Esophagus squamous epithelium (tissue), 4 donors: ENCODE data around the gene MACROH2A2.

ENCODE experiments used
- POLR2A ChIP-seq, 4 donors: fragments of 450-650 bp; IDR thresholded peaks; one replicate each; pipeline ENCODE4 v1.6.1; 2017; ENCODE audit warnings: antibody characterized with exemption in 4 of 4, mild to moderate bottlenecking in 4 of 4, moderate library complexity in 3 of 4
- TF ChIP-seq, protein P1 (sequence below), 6 experiments: fragments of 450-650 bp in 4 of 6; fragments of 200-600 bp in 2 of 6; sonication (generic) in 2 of 6; IDR thresholded peaks; one replicate each; pipeline ENCODE4 v1.5.1; 2016 to 2019; ENCODE audit warnings: antibody characterized with exemption in 6 of 6, mild to moderate bottlenecking in 4 of 6, moderate library complexity in 4 of 6

DNA sequence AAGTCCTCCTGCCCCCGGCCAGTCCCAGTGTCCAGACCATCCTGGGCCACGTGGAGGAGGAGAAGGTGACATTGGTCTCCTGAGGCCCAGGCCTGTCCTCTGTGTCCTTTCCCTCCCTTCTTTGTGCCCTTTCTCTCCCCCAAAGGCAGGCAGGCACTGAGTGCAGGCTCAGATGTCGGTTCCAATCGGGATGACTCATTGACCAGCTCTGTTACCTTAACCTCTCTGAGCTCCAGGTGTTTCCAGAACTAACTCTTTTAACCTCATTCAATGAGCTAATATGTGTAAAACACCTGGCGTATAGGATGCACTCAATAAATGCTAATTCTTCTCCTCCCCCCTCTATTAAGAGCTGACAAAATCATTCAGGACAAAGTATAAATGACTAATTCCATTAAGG is 25.7 kb downstream of the MACROH2A2 start:
- TF ChIP-seq, protein P1, sequence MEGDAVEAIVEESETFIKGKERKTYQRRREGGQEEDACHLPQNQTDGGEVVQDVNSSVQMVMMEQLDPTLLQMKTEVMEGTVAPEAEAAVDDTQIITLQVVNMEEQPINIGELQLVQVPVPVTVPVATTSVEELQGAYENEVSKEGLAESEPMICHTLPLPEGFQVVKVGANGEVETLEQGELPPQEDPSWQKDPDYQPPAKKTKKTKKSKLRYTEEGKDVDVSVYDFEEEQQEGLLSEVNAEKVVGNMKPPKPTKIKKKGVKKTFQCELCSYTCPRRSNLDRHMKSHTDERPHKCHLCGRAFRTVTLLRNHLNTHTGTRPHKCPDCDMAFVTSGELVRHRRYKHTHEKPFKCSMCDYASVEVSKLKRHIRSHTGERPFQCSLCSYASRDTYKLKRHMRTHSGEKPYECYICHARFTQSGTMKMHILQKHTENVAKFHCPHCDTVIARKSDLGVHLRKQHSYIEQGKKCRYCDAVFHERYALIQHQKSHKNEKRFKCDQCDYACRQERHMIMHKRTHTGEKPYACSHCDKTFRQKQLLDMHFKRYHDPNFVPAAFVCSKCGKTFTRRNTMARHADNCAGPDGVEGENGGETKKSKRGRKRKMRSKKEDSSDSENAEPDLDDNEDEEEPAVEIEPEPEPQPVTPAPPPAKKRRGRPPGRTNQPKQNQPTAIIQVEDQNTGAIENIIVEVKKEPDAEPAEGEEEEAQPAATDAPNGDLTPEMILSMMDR (IDR thresholded peaks at IDR 0.05) = no peak
- TF ChIP-seq POLR2A (IDR thresholded peaks at IDR 0.05) = no peak
